ENCODE measurements around the gene MRNIP.

- TF ChIP-seq POLR2A (IDR thresholded peaks at IDR 0.05) (no peak), CTCF (IDR thresholded peaks at IDR 0.05 in 8 of 11, conservative IDR thresholded peaks at IDR 0.05 in 3 of 11) (no peak), POLR2AphosphoS5 (IDR thresholded peaks at IDR 0.05) (no peak)
Observed at GRCh38 chr5:179883163-179883562, 24.5 kb upstream of the MRNIP start.
